Loucy (cell line): ENCODE measurements around the gene OR2T12.
"Not testable (repeated sequence)": the region's sequence is repeated elsewhere in the genome, so short reads cannot be mapped to it uniquely, and the experiment has no call there.

Experiments
- H2AFZ ChIP-seq: fragments of 200-600 bp; sonication (generic); 2 replicates; pipeline ENCODE4 v1.6.0; 2016; ENCODE audit warnings: antibody characterized with exemption, mild to moderate bottlenecking, low read length, moderate library complexity
- H3F3A ChIP-seq: fragments of 200-600 bp; 2 replicates; pipeline ENCODE4 v1.6.0; 2016; ENCODE audit warnings: antibody characterized with exemption, low read depth, mild to moderate bottlenecking
- H3K27me3 ChIP-seq: fragments of 200-600 bp; sonication (generic); 2 replicates; pipeline ENCODE4 v1.6.1; 2014; ENCODE audit warnings: low read length, mild to moderate bottlenecking; ENCODE audit not compliant: insufficient read depth, poor library complexity, severe bottlenecking
- H3K36me3 ChIP-seq: fragments of 200-600 bp; sonication (generic); 2 replicates; pipeline ENCODE4 v1.6.1; 2016; ENCODE audit warnings: low read length; ENCODE audit not compliant: insufficient read depth
- H3K4me1 ChIP-seq: fragments of 200-600 bp; sonication (generic); 2 replicates; pipeline ENCODE4 v1.5.1; 2014; ENCODE audit warnings: low read length, mild to moderate bottlenecking; ENCODE audit not compliant: insufficient read depth, poor library complexity, severe bottlenecking
- H3K4me2 ChIP-seq: fragments of 200-600 bp; sonication (generic); 2 replicates; pipeline ENCODE4 v1.6.0; 2014; ENCODE audit warnings: antibody characterized with exemption, low read length, low read depth, mild to moderate bottlenecking; ENCODE audit not compliant: poor library complexity, severe bottlenecking
- H3K4me3 ChIP-seq: fragments of 200-600 bp; sonication (generic); 2 replicates; pipeline ENCODE4 v1.5.1; 2014; ENCODE audit warnings: low read length, mild to moderate bottlenecking, mixed read lengths; ENCODE audit not compliant: poor library complexity, severe bottlenecking
- H3K79me2 ChIP-seq: fragments of 200-600 bp; sonication (generic); 2 replicates; pipeline ENCODE4 v1.6.1; 2014; ENCODE audit warnings: low read length; ENCODE audit not compliant: insufficient read depth
- H3K9ac ChIP-seq: fragments of 200-600 bp; sonication (generic); 2 replicates; pipeline ENCODE4 v1.6.0; 2014; ENCODE audit warnings: mild to moderate bottlenecking, low read depth, low read length, moderate library complexity; ENCODE audit not compliant: poor library complexity, severe bottlenecking
- H3K9me2 ChIP-seq: fragments of 200-600 bp; sonication (generic); replicated peaks from 2 replicates; pipeline ENCODE4 v1.6.1; 2016; ENCODE audit warnings: low read depth, low read length, mixed read lengths
- H3K9me3 ChIP-seq: fragments of 200-600 bp; sonication (generic); 2 replicates; pipeline ENCODE4 v1.6.1; 2014; ENCODE audit warnings: mild to moderate bottlenecking, antibody characterized with exemption, low read length, low read depth; ENCODE audit not compliant: insufficient read depth
- H4K20me1 ChIP-seq: fragments of 200-600 bp; sonication (generic); 2 replicates; pipeline ENCODE4 v1.6.0; 2014; ENCODE audit warnings: antibody characterized with exemption, low read length, mild to moderate bottlenecking; ENCODE audit not compliant: insufficient read depth, poor library complexity, severe bottlenecking
- CTCF ChIP-seq: fragments of 200-600 bp; sonication (generic); conservative IDR thresholded peaks from 2 replicates; pipeline ENCODE4 v1.5.1; 2014; ENCODE audit warnings: mild to moderate bottlenecking, antibody characterized with exemption, low read length
- EZH2phosphoT487 ChIP-seq: fragments of 200-600 bp; IDR thresholded peaks from 2 replicates; pipeline ENCODE4 v1.6.1; 2018; ENCODE audit warnings: antibody characterized with exemption, mild to moderate bottlenecking, moderate library complexity, borderline replicate concordance

Gene OR2T12

GRCh38 chr1:248324468-248324867 is 21.2 kb upstream of the OR2T12 start, which contains the start of gene OR2M7:
Gene OR2M7 (minus strand): TSS chr1:248324568. CDS start chr1:248324568, 0 bp downstream.
- TF ChIP-seq EZH2phosphoT487 (no peak), CTCF (no peak)
- Histone ChIP-seq H3K27me3 (no peaks in the 10 kb centered on the region), H3F3A (no peaks in the 10 kb centered on the region), H3K36me3 (no peaks in the 10 kb centered on the region), H3K4me1 (no peaks in the 10 kb centered on the region), H3K79me2 (no peaks in the 10 kb centered on the region), H4K20me1 (no peaks in the 10 kb centered on the region), H3K4me2 (no peak within 1 kb of the TSS), H3K4me3 (no peak within 1 kb of the TSS), H3K9me2 (no peaks in the 10 kb centered on the region), H2AFZ (no peak within 1 kb of the TSS), H3K9me3 (no peaks in the 10 kb centered on the region), H3K9ac (no peak within 1 kb of the TSS)

- H3K9me2 ChIP-seq = no peaks in the 10 kb centered on the region
- no peaks in the 10 kb centered on the region for H3F3A ChIP-seq
- no peaks in the 10 kb centered on the region for H4K20me1 ChIP-seq
- no peak overlapping the region for H3K4me2 ChIP-seq
- H3K79me2 ChIP-seq = no peaks in the 10 kb centered on the region
- TF ChIP-seq CTCF (no peak), EZH2phosphoT487 (no peak)
- H3K36me3 ChIP-seq = no peaks in the 10 kb centered on the region
- no peaks in the 10 kb centered on the region for H3K4me1 ChIP-seq
- no peak overlapping the region for H3K4me3 ChIP-seq
- H3K9ac ChIP-seq = no peak overlapping the region
- no peak overlapping the region for H2AFZ ChIP-seq
- no peaks in the 10 kb centered on the region for H3K27me3 ChIP-seq
- peaks cover 7% of the 10 kb centered on the region; the same call in 1 of the 2 replicates for H3K9me3 ChIP-seq
These were observed 13.6 kb upstream of the OR2T12 start for GRCh38 chr1:248316796-248317195.

- not testable (repeated sequence) for H3K9me3 ChIP-seq, H3F3A ChIP-seq, H3K4me2 ChIP-seq, H4K20me1 ChIP-seq, H3K4me3 ChIP-seq, H2AFZ ChIP-seq, H3K79me2 ChIP-seq, H3K36me3 ChIP-seq, H3K4me1 ChIP-seq, H3K27me3 ChIP-seq, H3K9ac ChIP-seq, H3K9me2 ChIP-seq
These were observed 3.5 kb upstream of the OR2T12 start for GRCh38 chr1:248306740-248307139.

GRCh38 chr1:248306103-248306502 is 2.9 kb upstream of the OR2T12 start:
- no peaks in the 10 kb centered on the region for H3K79me2 ChIP-seq
- no peak overlapping the region for H2AFZ ChIP-seq
- H3F3A ChIP-seq = no peaks in the 10 kb centered on the region
- no peaks in the 10 kb centered on the region for H3K4me1 ChIP-seq
- no peaks in the 10 kb centered on the region for H4K20me1 ChIP-seq
- no peak overlapping the region for H3K9ac ChIP-seq
- H3K9me3 ChIP-seq = no peaks in the 10 kb centered on the region; the same call in 1 of the 2 replicates
- no peak overlapping the region for H3K4me2 ChIP-seq
- no peaks in the 10 kb centered on the region for H3K36me3 ChIP-seq
- H3K4me3 ChIP-seq = no peak overlapping the region
- TF ChIP-seq EZH2phosphoT487 = no peak
- TF ChIP-seq CTCF = no peak
- H3K27me3 ChIP-seq = no peaks in the 10 kb centered on the region
- H3K9me2 ChIP-seq = no peaks in the 10 kb centered on the region

GRCh38 chr1:248305672-248306071 is 2.4 kb upstream of the OR2T12 start:
- H3K9me3 ChIP-seq, H3K4me1 ChIP-seq, H3K9me2 ChIP-seq, H3F3A ChIP-seq, H3K27me3 ChIP-seq, H4K20me1 ChIP-seq, H3K9ac ChIP-seq, H3K4me2 ChIP-seq, H3K36me3 ChIP-seq, H3K79me2 ChIP-seq, H2AFZ ChIP-seq, H3K4me3 ChIP-seq: not testable (repeated sequence)
